ENCODE results near the gene CCDC170.
"Not testable (repeated sequence)": the region's sequence is repeated elsewhere in the genome, so short reads cannot be mapped to it uniquely, and the experiment has no call there.

The CCDC170 gene

GRCh38 chr6:151494235-151494935 lies 568 bp downstream of the CCDC170 start:
- peak; percentile 71 for DNase-seq (ENCODE audit: low spot score)

- DNase-seq (ENCODE audit: low spot score) = no peak
Observed at GRCh38 chr6:151494936-151495320, 1.1 kb downstream of the CCDC170 start.

- DNase-seq (ENCODE audit: low spot score) = no peak
Observed at GRCh38 chr6:151495380-151495779, 1.6 kb downstream of the CCDC170 start.

GRCh38 chr6:151497905-151498304 lies 4.1 kb downstream of the CCDC170 start:
- DNase-seq (ENCODE audit: low spot score) = no peak

- no peak for DNase-seq (ENCODE audit: low spot score)
Observed at GRCh38 chr6:151498327-151498726, 4.5 kb downstream of the CCDC170 start.

- no peak for DNase-seq (ENCODE audit: low spot score)
Observed at GRCh38 chr6:151499551-151499950, 5.7 kb downstream of the CCDC170 start.

- DNase-seq (ENCODE audit: low spot score) = no peak
Observed at GRCh38 chr6:151501511-151502136, 7.8 kb downstream of the CCDC170 start.

- DNase-seq (ENCODE audit: low spot score) = no peak
Observed at GRCh38 chr6:151502499-151502898, 8.7 kb downstream of the CCDC170 start.

GRCh38 chr6:151506761-151507160 lies 12.9 kb downstream of the CCDC170 start:
- no peak for DNase-seq (ENCODE audit: low spot score)

GRCh38 chr6:151509048-151509447 lies 15.2 kb downstream of the CCDC170 start:
- no peak for DNase-seq (ENCODE audit: low spot score)

GRCh38 chr6:151512481-151512880 lies 18.7 kb downstream of the CCDC170 start:
- DNase-seq (ENCODE audit: low spot score) = no peak

- DNase-seq (ENCODE audit: low spot score) = no peak
Observed at GRCh38 chr6:151514000-151514730, 20.3 kb downstream of the CCDC170 start.

GRCh38 chr6:151518992-151519391 lies 25.2 kb downstream of the CCDC170 start:
- DNase-seq (ENCODE audit: low spot score) = not testable (repeated sequence)

GRCh38 chr6:151523034-151523433 lies 29.2 kb downstream of the CCDC170 start:
- DNase-seq (ENCODE audit: low spot score) = no peak

- no peak for DNase-seq (ENCODE audit: low spot score)
Observed at GRCh38 chr6:151524059-151524458, 30.2 kb downstream of the CCDC170 start.

- no peak for DNase-seq (ENCODE audit: low spot score)
Observed at GRCh38 chr6:151534576-151534975, 40.8 kb downstream of the CCDC170 start.

- DNase-seq (ENCODE audit: low spot score) = no peak
Observed at GRCh38 chr6:151535476-151536187, 41.8 kb downstream of the CCDC170 start.

- DNase-seq (ENCODE audit: low spot score) = no peak
Observed at GRCh38 chr6:151536188-151536479, 42.3 kb downstream of the CCDC170 start.

- DNase-seq (ENCODE audit: low spot score) = no peak
Observed at GRCh38 chr6:151537556-151537955, 43.7 kb downstream of the CCDC170 start.

GRCh38 chr6:151539506-151540268 lies 45.9 kb downstream of the CCDC170 start:
- no peak for DNase-seq (ENCODE audit: low spot score)

GRCh38 chr6:151544453-151544852 lies 50.6 kb downstream of the CCDC170 start:
- DNase-seq (ENCODE audit: low spot score) = no peak

- DNase-seq (ENCODE audit: low spot score) = not testable (repeated sequence)
Observed at GRCh38 chr6:151544884-151545283, 51.1 kb downstream of the CCDC170 start.
